Measurements from ENCODE around the gene CD5L.

- TF ChIP-seq, protein P1, sequence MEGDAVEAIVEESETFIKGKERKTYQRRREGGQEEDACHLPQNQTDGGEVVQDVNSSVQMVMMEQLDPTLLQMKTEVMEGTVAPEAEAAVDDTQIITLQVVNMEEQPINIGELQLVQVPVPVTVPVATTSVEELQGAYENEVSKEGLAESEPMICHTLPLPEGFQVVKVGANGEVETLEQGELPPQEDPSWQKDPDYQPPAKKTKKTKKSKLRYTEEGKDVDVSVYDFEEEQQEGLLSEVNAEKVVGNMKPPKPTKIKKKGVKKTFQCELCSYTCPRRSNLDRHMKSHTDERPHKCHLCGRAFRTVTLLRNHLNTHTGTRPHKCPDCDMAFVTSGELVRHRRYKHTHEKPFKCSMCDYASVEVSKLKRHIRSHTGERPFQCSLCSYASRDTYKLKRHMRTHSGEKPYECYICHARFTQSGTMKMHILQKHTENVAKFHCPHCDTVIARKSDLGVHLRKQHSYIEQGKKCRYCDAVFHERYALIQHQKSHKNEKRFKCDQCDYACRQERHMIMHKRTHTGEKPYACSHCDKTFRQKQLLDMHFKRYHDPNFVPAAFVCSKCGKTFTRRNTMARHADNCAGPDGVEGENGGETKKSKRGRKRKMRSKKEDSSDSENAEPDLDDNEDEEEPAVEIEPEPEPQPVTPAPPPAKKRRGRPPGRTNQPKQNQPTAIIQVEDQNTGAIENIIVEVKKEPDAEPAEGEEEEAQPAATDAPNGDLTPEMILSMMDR (IDR thresholded peaks at IDR 0.05; ENCODE audit: low read depth, low read length) = no peak
- TF ChIP-seq, protein P2, sequence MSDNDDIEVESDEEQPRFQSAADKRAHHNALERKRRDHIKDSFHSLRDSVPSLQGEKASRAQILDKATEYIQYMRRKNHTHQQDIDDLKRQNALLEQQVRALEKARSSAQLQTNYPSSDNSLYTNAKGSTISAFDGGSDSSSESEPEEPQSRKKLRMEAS (IDR thresholded peaks at IDR 0.05; ENCODE audit: low read depth, low read length) = no peak
- no peak for TF ChIP-seq POLR2A (IDR thresholded peaks at IDR 0.05; ENCODE audit: extremely low read depth, insufficient read length)
- no peak for TF ChIP-seq MYC (IDR thresholded peaks at IDR 0.05; ENCODE audit: low read depth, low read length)
Observed at GRCh38 chr1:157838966-157839365, 2.6 kb downstream of the CD5L start.

All from NB4 (cell line).